Measurements from ENCODE around the gene TMEM31. TPM values are rescaled to one million over a fixed set of nuclear protein-coding genes. Genes with fewer than 3 reads are reported as not detected.

TMEM31 gene
- total RNA-seq, 1 donor from 2014 or later = not detected

DNA sequence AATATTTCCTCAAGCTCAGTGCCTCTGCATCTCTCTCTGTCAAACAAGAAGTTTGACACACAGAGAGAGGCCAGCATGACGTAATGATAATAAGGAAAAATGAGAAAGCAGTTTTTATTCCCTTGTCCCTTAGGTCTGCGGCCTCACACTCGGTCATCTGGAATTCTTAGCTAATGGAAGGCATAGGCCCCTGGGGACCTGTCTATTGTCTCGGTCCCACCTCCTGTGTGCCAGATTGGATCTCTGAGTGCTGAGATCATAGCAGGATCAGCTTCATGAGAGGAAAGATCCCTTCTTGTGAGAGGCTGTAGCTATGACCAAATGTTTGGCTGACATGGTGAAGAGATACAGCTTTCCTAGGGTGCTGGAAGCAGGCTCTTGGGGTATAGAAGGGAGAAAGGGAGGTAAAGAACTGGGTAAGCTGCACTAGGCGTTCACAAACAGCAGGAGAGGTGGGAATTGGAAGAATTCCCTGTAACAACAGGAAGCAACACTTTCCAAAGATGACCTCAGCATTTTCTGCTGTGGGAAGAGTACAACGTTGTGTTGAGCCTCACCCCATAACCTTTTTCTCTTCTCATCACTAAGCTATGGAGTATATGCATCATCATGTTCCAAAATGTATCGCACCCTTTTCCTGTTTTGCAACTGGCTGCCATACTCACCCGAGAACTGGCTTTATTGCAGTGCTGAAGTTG, 20.2 kb downstream of the TMEM31 start:
- Mint-ChIP-seq H3K4me1 (ENCODE audit: unreplicated experiment) (peaks cover 29% of the 10 kb centered on the region), H3K9me3 (ENCODE audit: unreplicated experiment) (peaks cover 3% of the 10 kb centered on the region), H3K4me3 (ENCODE audit: unreplicated experiment) (no peak overlapping the region), H3K36me3 (ENCODE audit: unreplicated experiment) (no peaks in the 10 kb centered on the region), H3K27ac (ENCODE audit: unreplicated experiment) (peak overlapping the region; percentile 95), H3K27me3 (ENCODE audit: unreplicated experiment) (no peaks in the 10 kb centered on the region)
- DNase-seq (ENCODE audit: extremely low spot score, unreplicated experiment) = no peak
- TF ChIP-seq, protein P1, sequence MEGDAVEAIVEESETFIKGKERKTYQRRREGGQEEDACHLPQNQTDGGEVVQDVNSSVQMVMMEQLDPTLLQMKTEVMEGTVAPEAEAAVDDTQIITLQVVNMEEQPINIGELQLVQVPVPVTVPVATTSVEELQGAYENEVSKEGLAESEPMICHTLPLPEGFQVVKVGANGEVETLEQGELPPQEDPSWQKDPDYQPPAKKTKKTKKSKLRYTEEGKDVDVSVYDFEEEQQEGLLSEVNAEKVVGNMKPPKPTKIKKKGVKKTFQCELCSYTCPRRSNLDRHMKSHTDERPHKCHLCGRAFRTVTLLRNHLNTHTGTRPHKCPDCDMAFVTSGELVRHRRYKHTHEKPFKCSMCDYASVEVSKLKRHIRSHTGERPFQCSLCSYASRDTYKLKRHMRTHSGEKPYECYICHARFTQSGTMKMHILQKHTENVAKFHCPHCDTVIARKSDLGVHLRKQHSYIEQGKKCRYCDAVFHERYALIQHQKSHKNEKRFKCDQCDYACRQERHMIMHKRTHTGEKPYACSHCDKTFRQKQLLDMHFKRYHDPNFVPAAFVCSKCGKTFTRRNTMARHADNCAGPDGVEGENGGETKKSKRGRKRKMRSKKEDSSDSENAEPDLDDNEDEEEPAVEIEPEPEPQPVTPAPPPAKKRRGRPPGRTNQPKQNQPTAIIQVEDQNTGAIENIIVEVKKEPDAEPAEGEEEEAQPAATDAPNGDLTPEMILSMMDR (IDR thresholded peaks at IDR 0.05) = no peak

- TF ChIP-seq, protein P1 (IDR thresholded peaks at IDR 0.05) = no peak
- no peak for DNase-seq (ENCODE audit: extremely low spot score, unreplicated experiment)
- Mint-ChIP-seq H3K36me3 (ENCODE audit: unreplicated experiment) (no peaks in the 10 kb centered on the region), H3K27ac (ENCODE audit: unreplicated experiment) (no peak overlapping the region), H3K4me1 (ENCODE audit: unreplicated experiment) (peaks cover 29% of the 10 kb centered on the region), H3K27me3 (ENCODE audit: unreplicated experiment) (no peaks in the 10 kb centered on the region), H3K9me3 (ENCODE audit: unreplicated experiment) (peaks cover 3% of the 10 kb centered on the region), H3K4me3 (ENCODE audit: unreplicated experiment) (no peak overlapping the region)
These were observed 22.3 kb downstream of the TMEM31 start for GRCh38 chrX:103733017-103733416.

- Mint-ChIP-seq H3K27ac (ENCODE audit: unreplicated experiment) (no peak overlapping the region), H3K9me3 (ENCODE audit: unreplicated experiment) (peaks cover 3% of the 10 kb centered on the region), H3K27me3 (ENCODE audit: unreplicated experiment) (no peaks in the 10 kb centered on the region), H3K4me3 (ENCODE audit: unreplicated experiment) (no peak overlapping the region), H3K36me3 (ENCODE audit: unreplicated experiment) (no peaks in the 10 kb centered on the region), H3K4me1 (ENCODE audit: unreplicated experiment) (peaks cover 28% of the 10 kb centered on the region)
- DNase-seq (ENCODE audit: extremely low spot score, unreplicated experiment) = no peak
- TF ChIP-seq, protein P1 (IDR thresholded peaks at IDR 0.05) = no peak
These were observed 23.5 kb downstream of the TMEM31 start for GRCh38 chrX:103734125-103734760.

GRCh38 chrX:103737696-103738095, 27.0 kb downstream of the TMEM31 start:
- Mint-ChIP-seq H3K27ac (ENCODE audit: unreplicated experiment) (no peak overlapping the region), H3K9me3 (ENCODE audit: unreplicated experiment) (peaks cover 3% of the 10 kb centered on the region), H3K27me3 (ENCODE audit: unreplicated experiment) (no peaks in the 10 kb centered on the region), H3K4me3 (ENCODE audit: unreplicated experiment) (no peak overlapping the region), H3K4me1 (ENCODE audit: unreplicated experiment) (peaks cover 1% of the 10 kb centered on the region), H3K36me3 (ENCODE audit: unreplicated experiment) (no peaks in the 10 kb centered on the region)
- no peak for DNase-seq (ENCODE audit: extremely low spot score, unreplicated experiment)
- TF ChIP-seq, protein P1 (IDR thresholded peaks at IDR 0.05) = no peak

GRCh38 chrX:103739421-103739820, 28.7 kb downstream of the TMEM31 start:
- no peak for DNase-seq (ENCODE audit: extremely low spot score, unreplicated experiment)
- Mint-ChIP-seq H3K27me3 (ENCODE audit: unreplicated experiment) (no peaks in the 10 kb centered on the region), H3K4me1 (ENCODE audit: unreplicated experiment) (no peaks in the 10 kb centered on the region), H3K9me3 (ENCODE audit: unreplicated experiment) (no peaks in the 10 kb centered on the region), H3K27ac (ENCODE audit: unreplicated experiment) (no peak overlapping the region), H3K36me3 (ENCODE audit: unreplicated experiment) (no peaks in the 10 kb centered on the region), H3K4me3 (ENCODE audit: unreplicated experiment) (no peak overlapping the region)
- TF ChIP-seq, protein P1 (IDR thresholded peaks at IDR 0.05) = no peak
